COLO829 (cell line): ENCODE results near the gene VWA8.
"Not testable (repeated sequence)": the region's sequence is repeated elsewhere in the genome, so short reads cannot be mapped to it uniquely, and the experiment has no call there.

Experiments
- DNase-seq: peaks from one replicate; pipeline ENCODE4 v3.0.0; 2012; ENCODE audit warnings: low spot score

VWA8 gene

GRCh38 chr13:41645331-41645730 lies 315.6 kb downstream of the VWA8 start:
- DNase-seq = no peak

DNA sequence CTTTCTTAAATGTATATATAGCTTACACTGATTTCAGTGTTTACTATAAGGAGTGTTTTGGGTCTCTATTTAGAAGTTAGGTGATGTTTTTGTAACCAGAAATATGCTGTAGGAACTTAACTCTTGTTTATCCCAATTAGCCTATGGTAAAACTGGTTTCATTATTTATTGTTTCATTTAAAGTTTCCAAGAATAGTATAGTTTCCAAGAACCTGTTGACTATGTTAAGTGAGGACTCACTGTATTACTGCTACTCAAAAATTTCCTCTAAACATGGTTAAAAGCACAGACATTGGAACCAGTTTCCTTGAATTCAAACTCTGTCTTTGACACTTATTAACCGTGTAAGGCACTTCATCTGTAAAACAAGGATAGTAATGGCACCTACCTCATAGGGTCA lies 316.2 kb downstream of the VWA8 start:
- DNase-seq = no peak

GRCh38 chr13:41643507-41643906 lies 317.4 kb downstream of the VWA8 start:
- DNase-seq = no peak

DNA sequence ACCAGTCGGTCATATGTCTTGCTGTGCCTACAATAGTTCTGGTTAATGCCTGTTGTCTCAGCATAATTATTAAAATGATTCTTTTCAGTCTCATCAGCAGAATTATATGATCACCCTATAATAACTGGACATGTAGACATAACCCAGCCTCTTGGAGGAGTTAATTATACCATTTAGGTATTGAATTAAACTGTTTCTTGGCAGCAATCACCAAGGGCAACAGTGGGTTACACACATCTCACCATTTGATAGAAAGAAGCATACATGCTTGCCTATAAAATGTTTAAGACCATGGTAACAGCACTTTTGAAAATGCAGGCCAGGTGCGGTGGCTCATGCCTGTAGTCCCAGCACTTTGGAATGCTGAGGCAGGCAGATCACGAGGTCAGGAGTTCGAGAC lies 318.9 kb downstream of the VWA8 start:
- no peak for DNase-seq

DNA sequence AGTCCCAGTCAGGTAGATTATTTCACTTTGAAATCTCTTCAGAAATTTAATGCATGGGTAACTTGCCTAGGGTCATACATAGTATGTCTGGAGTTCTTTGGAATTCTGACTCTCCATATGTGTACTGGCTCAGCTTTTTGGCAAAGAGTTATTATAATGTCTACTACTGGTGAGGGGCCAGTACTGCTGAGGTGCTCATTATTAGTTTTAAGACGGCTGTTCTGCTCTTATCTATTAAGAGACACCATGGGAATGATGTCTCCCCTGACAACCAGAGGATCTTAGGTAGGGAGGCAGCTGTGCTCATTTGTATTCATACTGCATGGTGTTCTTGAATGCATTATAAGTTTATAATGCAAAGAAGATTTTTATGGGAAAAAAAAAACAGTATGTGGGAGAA lies 319.5 kb downstream of the VWA8 start:
- DNase-seq = no peak

DNA sequence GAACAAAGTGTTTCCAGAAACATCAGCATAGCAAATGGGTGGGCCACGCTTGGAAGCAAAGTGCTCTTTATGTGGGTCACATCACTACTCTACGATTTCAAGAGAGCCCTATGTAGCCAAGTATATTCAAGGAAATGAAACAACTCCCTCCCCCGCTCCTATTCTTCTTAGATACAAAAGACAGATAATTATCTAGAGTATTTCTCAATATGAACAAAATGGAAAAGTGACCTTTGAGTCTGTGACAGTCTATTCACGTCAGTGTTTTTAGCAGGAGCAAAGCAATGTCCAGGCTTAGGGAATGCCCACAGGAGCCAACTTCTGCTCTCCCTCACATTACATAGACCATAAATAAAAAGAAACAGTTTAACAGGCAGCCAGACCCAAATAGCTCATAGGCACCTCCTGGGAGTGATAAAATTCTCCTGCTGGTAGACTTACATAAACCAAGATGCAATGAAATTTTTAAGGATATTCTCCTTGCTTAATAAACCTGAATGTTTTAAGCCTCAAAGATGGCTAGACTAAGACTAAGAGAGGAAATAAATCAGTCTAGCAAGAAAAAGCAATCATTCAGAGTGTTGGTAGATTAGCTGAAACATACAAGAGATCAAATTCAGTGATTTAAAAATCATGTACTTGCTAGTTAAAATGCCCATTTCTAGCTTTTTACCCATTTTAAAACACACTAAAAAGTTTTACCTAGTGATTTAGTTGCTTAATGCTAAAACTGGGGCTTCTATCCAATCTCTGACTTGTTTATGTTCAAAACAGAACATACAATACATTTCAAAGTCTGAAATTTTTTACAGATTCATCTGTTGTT lies 320.7 kb downstream of the VWA8 start:
- no peak for DNase-seq

DNA sequence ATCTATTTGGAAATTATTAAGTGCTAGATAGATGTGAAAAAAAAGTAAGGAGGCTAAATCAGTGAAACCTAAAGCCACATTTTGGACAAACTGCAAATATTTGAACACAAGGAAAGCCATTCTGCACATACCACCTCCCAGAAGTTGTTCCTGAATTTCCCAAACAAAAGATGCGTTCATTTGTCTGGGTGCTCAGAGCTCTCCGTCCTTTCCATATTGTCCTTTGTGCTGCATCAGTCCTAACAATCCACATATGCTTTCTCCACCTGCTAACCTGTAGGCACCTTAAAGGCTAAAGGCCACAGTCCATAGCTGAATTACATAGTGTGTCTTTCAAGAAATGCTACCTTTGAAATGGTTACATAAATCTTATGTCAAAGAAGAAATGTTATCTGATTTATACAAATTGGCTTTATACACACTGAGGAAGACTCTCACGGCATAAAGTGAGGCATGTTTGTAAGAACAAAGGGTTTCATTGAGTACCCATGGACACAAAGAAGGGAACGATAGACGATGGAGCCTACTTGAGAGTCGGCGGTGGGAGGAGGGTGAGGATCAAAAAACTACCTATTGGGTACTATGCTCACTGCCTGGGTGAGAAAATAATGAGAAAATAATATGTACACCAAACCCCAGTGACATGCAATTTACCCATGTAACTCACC lies 321.5 kb downstream of the VWA8 start:
- DNase-seq = peak; percentile 59

- DNase-seq = no peak
Observed at GRCh38 chr13:41637586-41637985, 323.3 kb downstream of the VWA8 start.

- DNase-seq = not testable (repeated sequence)
Observed at GRCh38 chr13:41637032-41637431, 323.9 kb downstream of the VWA8 start.

DNA sequence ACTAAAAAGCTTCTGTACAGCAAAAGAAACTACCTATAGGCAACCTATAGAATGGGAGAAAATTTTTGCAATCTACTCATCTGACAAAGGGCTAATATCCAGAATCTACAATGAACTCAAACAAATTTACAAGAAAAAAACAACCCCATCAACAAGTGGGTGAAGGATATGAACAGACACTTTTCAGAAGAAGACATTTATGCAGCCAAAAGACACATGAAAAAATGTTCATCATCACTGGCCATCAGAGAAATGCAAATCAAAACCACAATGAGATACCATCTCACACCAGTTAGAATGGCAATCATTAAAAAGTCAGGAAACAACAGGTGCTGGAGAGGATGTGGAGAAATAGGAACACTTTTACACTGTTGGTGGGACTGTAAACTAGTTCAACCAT lies 324.3 kb downstream of the VWA8 start:
- DNase-seq = not testable (repeated sequence)

DNA sequence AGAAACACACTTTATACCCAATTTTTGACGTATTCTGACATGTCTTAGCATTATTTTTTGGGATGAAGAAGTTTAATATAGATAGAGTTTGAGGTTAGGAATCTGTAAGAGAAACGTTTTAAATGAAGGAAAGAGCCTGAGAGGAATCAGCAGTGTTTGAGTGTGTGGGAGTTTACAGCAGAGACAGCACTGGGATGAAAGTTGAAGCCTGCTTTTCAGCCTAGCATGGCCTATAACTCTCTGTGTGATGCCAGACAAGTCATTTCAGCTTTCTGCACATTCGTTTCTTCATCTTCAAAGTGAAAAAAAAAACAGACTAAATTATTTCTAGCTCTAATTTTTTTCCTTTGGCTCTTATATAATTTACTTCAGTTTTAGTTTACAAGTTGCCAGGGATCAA lies 326.5 kb downstream of the VWA8 start:
- DNase-seq = no peak

GRCh38 chr13:41633776-41634175 lies 327.1 kb downstream of the VWA8 start:
- no peak for DNase-seq

DNA sequence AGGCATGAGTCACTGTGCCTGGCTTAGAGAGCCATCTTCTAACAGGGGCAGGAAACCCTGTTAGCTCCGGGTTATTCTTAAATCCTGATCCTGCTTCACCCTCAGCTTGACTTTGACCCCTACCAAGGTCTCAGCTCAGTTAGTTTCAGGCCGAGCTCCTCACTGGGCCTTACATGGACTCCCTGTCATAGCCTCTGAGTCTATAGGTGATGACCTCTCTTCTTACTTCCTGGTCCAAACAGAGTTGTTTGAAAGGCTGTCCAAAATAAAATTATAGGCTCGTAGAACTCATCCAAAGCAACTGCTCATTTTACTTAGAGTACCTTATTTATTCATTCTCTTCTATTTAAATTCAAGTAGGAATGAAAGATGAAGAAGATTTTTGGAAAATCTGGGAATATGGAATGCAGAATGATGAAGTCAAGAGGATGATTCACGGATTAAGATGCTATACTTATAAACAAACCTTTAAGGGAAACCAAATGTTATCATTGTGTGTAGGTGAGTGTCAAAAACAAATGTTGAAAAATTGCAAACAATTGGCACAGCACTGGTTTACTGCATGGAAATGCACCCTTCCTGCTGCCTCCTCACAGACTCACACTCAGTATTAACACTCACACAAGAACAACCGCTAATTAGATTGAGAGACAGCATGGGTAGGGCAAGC lies 329.5 kb downstream of the VWA8 start:
- no peak for DNase-seq

GRCh38 chr13:41627425-41627824 lies 333.5 kb downstream of the VWA8 start:
- DNase-seq = no peak

- no peak for DNase-seq
Observed at GRCh38 chr13:41624041-41624440, 336.9 kb downstream of the VWA8 start.

GRCh38 chr13:41622432-41623429 lies 338.2 kb downstream of the VWA8 start:
- DNase-seq = no peak

DNA sequence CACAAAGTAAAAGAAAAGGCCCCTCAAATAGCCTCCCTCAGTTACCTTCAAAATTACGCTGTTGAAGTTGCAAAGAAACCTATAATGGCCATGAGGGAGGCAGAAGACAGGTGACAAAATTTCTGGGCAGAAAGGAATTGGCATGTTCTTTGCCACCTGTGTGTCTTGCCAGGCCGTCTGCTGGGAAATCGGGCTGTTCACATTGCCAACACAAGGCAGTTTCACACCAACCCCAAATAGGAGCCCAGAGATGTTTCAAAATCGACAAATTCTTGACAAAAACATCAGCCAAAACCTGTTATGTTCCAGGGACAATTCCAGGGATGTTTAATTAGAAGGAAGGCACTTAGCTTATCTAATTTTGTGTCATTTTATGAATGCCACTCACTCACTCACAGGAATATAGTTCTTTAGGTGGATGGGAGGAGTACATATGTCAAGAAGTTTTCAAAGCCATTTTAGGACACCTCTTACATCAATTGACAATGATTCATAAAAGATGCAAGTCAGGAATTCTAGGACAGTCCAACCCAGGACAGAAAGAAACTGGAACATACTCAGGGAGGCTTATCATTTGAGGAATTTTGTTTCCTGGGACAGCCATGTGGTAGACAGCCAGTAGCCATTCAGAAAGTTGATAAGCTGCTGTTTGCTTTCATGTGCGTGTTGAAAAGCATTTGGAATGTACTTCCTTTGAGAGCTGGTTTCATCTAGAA lies 339.0 kb downstream of the VWA8 start:
- DNase-seq = no peak

DNA sequence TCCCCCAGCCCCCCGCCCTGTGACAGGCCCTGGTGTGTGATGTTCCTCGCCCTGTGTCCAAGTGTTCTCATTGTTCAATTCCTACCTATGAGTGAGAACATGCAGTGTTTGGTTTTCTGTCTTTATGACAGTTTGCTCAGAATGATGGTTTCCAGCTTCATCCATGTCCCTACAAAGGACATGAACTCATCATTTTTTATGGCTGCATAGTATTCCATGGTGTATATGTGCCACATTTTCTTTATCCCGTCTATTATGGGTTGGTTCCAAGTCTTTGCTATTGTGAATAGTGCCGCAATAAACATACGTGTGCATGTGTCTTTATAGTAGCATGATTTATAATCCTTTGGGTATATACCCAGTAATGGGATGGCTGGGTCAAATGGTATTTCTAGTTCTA lies 343.3 kb downstream of the VWA8 start:
- DNase-seq = not testable (repeated sequence)

DNA sequence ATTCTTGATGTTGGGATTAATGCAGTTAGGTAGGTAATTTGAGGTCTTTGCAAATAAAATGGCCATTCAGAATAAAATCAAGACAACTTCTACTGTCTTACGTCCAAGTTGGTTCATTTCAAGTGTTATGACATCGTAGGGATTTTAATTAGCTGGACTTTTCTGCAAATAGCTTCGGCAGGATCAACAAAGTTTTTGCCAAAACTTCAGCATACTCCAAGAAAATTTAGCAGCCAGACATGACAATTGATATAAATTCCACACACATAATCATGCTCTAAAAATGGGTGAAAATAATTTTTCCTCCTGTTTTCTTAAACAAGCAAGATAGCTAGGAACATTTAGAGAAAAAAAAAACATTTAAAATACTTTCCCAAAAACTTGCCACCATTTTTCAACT lies 344.8 kb downstream of the VWA8 start:
- DNase-seq = no peak

GRCh38 chr13:41615528-41615855 lies 345.4 kb downstream of the VWA8 start:
- no peak for DNase-seq
